Lung microvascular endothelial cell (primary cell): Measurements from ENCODE around the gene MIOS. TPM values are rescaled to one million over a fixed set of nuclear protein-coding genes. Genes with fewer than 3 reads are reported as not detected.
"Not testable (repeated sequence)": the region's sequence is repeated elsewhere in the genome, so short reads cannot be mapped to it uniquely, and the experiment has no call there.

Experiments
- DNase-seq, 2 donors: peaks; one replicate each; pipeline versions ENCODE4 v3.0.0 to v3.0.0-alpha.2; 2010; ENCODE audit warnings: low read depth in 2 of 2
- total RNA-seq: library from RNA; depleted of rRNA; stranded (reverse); fragments of >200 nt; gene quantifications from 2 replicates; pipeline ENCODE4 v1.2.1, GENCODE V29; 2014

Gene MIOS
- total RNA-seq, 1 donor from 2014 or later: 14.3 TPM

GRCh38 chr7:7554649-7555575, 11.8 kb upstream of the MIOS start:
- no peak for DNase-seq

- DNase-seq: no peak
These were observed 9.8 kb upstream of the MIOS start for GRCh38 chr7:7556852-7557251.

GRCh38 chr7:7557252-7557651, 9.4 kb upstream of the MIOS start:
- no peak for DNase-seq

GRCh38 chr7:7561591-7561990, 5.1 kb upstream of the MIOS start:
- DNase-seq: not testable (repeated sequence)

GRCh38 chr7:7562736-7563135, 3.9 kb upstream of the MIOS start:
- DNase-seq: no peak

GRCh38 chr7:7563269-7563668, 3.4 kb upstream of the MIOS start:
- DNase-seq: no peak

- no peak for DNase-seq
These were observed 2.9 kb upstream of the MIOS start for GRCh38 chr7:7563813-7564212.

- peak in 1 of 2 donors; percentile 14 for DNase-seq
These were observed 2.3 kb upstream of the MIOS start for GRCh38 chr7:7564323-7564780.

GRCh38 chr7:7565018-7565680, 1.5 kb upstream of the MIOS start:
- DNase-seq: no peak

- no peak for DNase-seq
These were observed 686 bp upstream of the MIOS start for GRCh38 chr7:7565746-7566650.

- DNase-seq: no peak
These were observed 1.3 kb downstream of the MIOS start for GRCh38 chr7:7567898-7568531.

- DNase-seq: no peak
These were observed 1.9 kb downstream of the MIOS start for GRCh38 chr7:7568553-7568952.

GRCh38 chr7:7569081-7569527, 2.4 kb downstream of the MIOS start:
- no peak for DNase-seq

- no peak for DNase-seq
These were observed 2.9 kb downstream of the MIOS start for GRCh38 chr7:7569615-7570014.

- no peak for DNase-seq
These were observed 3.9 kb downstream of the MIOS start for GRCh38 chr7:7570584-7570983.

- DNase-seq: no peak
These were observed 7.0 kb downstream of the MIOS start for GRCh38 chr7:7573701-7574100.

GRCh38 chr7:7576344-7576743, 9.7 kb downstream of the MIOS start:
- no peak for DNase-seq

GRCh38 chr7:7577888-7578287, 11.2 kb downstream of the MIOS start:
- no peak for DNase-seq

GRCh38 chr7:7579638-7580037, 13.0 kb downstream of the MIOS start:
- no peak for DNase-seq

- no peak for DNase-seq
These were observed 15.0 kb downstream of the MIOS start for GRCh38 chr7:7581531-7582179.

GRCh38 chr7:7582596-7582995, 15.9 kb downstream of the MIOS start:
- peak in 1 of 2 donors; percentile 29 for DNase-seq
